Measurements from ENCODE around the gene IL21R.
"Not testable (repeated sequence)": the region's sequence is repeated elsewhere in the genome, so short reads cannot be mapped to it uniquely, and the experiment has no call there.

IL21R gene

DNA sequence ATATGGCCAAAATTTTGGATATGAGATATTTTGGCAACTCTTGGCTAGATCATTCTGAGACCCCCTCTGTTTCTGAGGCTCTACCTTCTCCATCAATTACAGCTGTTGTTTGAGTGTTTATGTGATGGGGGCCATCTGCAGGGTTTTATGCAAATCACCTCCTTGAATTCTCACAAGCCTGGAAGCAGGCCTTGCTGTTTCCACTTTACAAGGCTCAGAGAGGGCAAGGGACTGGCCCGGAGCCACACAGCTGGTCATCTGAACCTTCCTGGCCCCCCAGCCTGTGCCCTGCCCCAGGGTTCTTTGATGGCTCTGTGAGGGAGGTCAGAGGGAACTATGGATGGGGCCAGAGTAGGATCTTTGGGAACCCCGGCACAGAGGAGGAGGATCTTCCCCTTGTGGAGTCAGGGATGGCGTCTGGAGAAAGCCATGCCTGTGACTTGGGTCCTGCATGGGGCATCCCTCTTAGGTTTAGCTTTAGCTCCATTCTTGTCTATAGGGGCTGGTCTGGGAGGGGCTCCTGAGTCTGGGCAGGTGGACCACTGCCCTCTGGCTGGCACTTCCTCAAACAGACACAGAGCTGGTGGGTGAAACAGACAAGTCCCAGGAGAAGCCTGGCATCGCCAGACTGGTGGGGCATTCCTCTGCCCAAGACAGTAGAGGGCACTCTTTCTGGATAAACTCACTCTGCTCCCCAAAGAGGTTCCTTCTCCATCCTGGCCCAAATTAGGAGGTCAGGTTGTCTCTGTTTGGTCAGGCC is 26.2 kb downstream of the IL21R start:
- peak; percentile 27 for DNase-seq

- DNase-seq = no peak
These were observed 27.4 kb downstream of the IL21R start for GRCh38 chr16:27429330-27429871.

- DNase-seq = no peak
These were observed 28.0 kb downstream of the IL21R start for GRCh38 chr16:27429981-27430441.

GRCh38 chr16:27430512-27430911 is 28.5 kb downstream of the IL21R start:
- DNase-seq = no peak

DNA sequence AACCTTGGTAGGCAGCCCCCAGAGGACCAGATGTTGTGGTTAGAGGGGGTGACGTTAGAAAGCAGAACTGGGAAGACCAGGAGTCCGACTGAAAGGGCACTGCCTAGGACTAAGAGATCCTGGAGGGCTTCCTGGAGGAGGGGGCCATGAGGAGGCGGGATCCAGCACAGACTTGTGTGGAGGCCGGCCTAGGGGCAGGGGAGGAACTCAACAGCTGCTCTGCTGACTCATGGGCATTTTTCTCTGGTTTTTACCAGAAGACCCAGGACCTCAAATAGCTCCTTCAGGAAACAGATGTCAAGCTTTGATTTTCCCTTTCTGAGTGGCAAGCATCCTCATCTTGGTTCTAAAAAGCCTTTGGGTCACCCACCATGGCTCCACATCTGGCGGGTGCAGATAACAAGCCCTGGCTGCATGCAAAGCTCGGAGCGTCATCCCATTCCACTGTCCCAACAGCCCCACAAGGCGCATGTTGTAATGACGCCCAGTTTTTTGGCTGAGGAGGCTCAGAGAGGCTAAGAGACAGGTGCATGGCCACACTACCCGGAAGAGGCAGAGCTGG is 29.0 kb downstream of the IL21R start:
- DNase-seq = peak; percentile 49

DNA sequence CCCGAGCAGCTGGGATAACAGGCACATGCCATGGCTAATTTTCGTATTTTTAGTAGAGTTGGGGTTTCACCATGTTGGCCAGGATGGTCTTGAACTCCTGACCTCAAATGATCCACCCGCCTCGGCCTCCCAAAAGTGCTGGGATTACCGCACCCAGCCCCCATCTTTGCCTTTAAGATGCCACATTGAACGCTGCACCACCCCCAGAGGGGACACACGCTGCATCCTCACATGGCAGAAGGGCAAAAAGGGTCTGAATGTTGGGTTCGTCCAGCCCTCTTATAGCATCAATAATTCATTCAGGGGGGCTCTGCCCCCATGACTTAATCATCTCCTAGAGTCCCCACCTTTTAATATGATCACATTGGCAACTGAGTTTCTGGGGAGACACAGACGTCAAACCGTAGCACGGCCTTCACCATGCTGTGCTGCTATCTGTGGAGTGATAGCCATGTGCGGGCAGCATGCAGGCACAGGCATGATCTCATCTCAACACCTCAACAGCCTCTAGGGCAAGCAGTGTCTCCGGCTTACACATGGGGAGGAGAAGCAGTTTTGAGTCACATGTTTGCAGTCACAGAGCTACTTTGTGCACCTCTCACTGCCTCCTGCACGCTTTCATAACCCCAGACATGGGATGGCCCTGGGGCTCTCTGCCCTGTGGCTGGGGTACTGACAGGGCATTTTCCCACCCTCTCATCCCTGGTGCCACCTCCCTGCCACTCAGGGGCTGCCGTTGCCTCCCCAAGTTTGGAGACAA is 30.0 kb downstream of the IL21R start:
- peak; percentile 50 for DNase-seq

DNA sequence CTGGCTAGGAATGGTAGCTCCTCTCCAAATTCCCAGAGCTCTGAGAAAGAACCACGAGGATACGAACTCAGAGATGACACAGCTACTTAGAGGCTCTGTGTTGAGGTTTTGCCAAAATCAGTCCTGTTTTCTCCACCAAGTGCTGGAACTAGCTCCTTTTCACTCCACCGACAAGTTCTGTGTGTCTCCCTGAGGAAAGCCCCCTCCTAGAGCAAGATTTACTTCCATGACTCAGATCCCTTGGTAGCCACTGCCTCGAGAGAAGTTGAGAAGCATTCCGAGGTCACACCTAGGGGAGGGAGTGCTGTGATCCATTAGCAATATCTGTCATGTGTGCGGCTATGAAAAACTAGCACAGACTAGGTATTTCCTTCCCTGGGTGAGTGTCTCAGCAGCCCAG is 30.6 kb downstream of the IL21R start:
- DNase-seq = no peak

DNA sequence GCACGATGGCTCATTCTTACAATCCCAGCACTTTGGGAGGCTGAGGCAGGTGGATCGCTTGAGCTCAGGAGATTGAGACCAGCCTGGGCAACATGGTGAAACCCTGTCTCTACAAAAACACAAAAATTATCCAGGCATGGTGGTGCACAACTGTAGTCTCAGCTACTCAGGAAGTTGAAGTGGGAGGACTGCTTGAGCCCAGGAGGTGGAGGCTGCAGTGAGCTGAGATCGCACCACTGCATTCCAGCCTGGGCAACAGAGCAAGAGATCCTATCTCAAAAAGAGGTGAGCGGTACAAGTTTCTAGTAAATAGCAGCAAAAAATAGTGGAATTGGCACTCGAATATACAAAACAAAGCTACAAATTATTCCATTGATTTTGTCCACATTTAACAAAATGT is 31.2 kb downstream of the IL21R start:
- DNase-seq = not testable (repeated sequence)

GRCh38 chr16:27433636-27434035 is 31.7 kb downstream of the IL21R start:
- DNase-seq = no peak

DNA sequence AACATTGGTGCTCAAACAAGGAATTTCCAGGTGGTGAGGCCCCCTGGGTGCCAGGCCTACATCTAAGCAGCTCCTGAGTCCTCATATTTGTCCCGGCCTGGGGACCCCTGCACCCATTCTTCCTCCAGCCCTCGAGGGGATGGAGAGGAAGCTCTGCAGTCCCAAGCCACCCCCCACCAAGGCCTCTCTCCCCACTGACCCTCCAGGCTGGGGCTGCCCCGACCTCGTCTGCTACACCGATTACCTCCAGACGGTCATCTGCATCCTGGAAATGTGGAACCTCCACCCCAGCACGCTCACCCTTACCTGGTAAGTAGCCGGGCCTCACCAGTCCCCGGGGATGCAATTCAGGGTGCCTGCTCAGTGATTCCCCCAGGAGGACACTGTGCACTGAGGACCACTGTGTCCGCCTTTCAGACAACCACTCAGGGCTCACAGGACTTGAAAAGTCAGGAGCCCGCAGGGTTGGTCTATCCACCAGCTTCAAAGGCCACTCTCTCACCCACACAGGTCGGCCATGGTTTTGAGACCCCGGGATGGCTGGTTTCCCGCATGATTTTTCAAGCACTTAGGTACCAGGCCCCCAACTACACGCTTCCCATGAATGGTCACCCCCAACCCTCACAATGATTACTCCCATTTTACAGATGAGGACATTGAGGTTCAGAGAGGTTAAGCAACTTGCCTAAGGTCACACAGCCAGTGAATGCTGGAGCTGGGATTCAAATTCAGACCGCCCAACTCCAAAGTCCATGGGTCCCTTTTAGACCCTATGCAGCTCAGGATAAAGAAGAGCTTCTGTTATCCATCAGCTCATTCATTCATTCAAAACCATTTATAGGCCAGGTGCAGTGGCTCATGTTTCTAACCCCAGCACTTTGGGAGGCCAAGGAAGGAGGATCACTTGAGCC is 32.4 kb downstream of the IL21R start:
- no peak for DNase-seq

- not testable (repeated sequence) for DNase-seq
These were observed 33.2 kb downstream of the IL21R start for GRCh38 chr16:27435146-27435545.

DNA sequence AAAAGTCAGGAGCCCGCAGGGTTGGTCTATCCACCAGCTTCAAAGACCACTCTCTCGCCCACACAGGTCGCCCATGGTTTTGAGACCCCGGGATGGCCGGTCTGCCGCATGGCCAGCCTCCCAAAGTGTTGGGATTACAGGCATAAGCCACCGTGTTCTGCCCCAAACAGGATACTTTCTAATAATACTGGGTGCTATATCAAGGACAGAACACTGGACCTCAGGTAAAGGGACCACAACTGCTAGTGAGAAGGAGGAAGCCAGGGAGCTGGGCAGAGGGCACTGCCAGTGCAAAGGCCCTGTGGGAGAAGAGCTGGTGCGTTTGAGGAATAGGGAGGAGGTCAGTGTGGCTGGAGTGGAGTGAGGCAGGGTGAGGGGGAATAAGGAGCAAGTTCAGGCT is 34.1 kb downstream of the IL21R start:
- no peak for DNase-seq

GRCh38 chr16:27436921-27437650 is 35.1 kb downstream of the IL21R start:
- no peak for DNase-seq

DNA sequence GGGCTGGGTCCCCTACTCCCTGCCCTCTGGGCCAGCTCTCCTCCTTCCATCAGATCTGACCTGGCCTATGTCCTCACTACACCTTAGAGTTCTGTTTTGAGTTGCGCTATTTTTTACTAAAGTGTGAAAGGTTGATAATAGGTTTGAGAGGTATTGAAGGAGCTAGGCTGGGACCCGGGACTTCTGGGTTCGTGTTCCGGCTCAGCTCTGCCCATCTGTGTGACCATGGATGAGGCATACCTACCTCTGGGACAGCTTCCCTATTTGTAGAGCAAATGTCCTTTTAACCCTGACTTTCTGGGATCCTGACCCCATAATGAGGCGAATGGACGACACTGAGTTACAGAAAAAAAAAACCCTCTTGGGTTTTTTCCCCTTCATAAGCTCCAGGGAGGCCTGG is 36.0 kb downstream of the IL21R start:
- DNase-seq = no peak

DNA sequence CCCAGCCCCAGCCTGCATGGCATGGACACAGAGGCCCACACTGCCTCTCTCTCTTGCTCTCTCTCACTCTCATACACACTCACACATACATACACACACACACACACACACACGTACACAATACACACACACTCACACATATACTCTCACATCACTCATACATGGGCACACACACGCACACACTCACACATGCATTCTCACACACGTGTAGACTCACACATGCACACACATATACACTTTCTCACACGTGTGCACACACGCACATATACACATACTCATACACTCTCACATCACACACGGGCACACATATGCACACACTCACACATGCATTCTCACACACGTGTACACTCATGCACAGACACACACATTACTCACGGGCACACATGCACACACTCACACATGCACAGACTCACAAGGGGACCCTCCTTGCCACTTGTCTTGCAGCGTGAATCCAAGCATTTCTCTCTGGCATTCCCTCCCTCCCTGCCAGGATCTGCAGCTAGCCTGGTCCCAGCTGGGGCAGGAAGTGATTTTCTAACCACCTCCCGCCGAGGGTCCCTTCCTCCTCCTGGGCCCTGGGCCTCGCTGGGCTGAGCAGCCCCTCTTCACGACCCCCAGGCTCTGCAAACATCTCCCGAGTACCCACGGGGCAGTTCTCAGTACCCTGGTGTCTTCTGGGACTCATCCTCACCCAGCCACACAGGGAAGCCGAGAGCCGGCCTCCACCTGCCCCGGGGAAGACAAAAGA is 37.5 kb downstream of the IL21R start:
- DNase-seq = no peak

- DNase-seq = no peak
These were observed 39.3 kb downstream of the IL21R start for GRCh38 chr16:27441276-27441675.

DNA sequence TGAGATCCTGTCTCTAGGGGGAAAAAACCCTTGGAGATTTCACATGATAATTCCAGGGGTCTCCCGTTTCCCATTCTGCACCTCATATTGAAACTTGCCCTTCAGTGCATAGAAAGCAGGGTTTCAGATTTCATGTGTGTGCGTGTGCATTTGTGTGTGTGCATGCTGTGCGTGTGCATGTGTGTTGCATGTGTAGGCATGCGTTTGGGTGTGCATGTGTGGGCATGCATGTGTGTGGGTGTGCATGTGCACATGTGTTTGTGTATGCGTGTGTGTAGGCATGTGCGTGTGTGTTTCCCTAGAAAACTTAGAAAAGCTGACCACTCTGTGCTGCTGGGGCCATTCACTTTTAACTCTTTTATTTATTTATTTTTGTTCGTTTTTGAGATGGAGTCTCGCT is 40.0 kb downstream of the IL21R start:
- DNase-seq = no peak

GRCh38 chr16:27444015-27444414 is 42.0 kb downstream of the IL21R start:
- DNase-seq = no peak

GRCh38 chr16:27444470-27444869 is 42.5 kb downstream of the IL21R start:
- no peak for DNase-seq

GRCh38 chr16:27445502-27446175 is 43.7 kb downstream of the IL21R start:
- DNase-seq = no peak

DNA sequence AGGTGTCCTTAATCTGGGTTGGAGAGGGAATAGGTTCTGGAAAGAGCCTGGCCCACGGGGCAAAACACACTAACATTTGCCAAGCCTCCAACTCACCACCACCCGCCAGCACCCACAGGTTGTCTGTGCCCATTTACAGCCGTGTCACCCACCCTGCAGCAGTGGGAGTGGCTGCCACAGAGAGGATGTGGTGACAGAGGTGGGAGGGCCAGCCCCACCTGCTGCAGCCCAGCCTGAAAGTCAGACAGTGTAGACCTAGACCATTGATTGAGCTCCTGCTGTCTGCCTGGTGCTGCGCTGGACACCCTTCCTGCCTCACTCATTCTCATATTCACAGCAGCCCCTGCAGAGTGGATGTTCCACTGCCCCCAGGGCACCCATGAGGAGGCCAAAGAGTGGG is 44.7 kb downstream of the IL21R start:
- peak; percentile 56 for DNase-seq

Data from activated CD4-positive, alpha-beta T cell treated with anti-CD3 and anti-CD28 coated beads, Interleukin-10, Interleukin-2, amounts not matched to agents 100 ng/mL and 50 ng/mL, durations not matched to agents 16 hours and 8 hours (primary cell).